GM18507 (cell line): ENCODE measurements around the gene GTPBP3.
"Not testable (repeated sequence)": the region's sequence is repeated elsewhere in the genome, so short reads cannot be mapped to it uniquely, and the experiment has no call there.

Experiments
- DNase-seq: peaks from one replicate; pipeline ENCODE4 v3.0.0; 2011; ENCODE audit warnings: low read depth; ENCODE audit not compliant: insufficient read length; ENCODE audit errors: extremely low spot score
- FAIRE-seq: peaks from 2 replicates; lab custom pipeline; 2011; peaks lifted over from hg19 to GRCh38; lab: Jason Lieb, UNC

GTPBP3 gene

GRCh38 chr19:17336872-17337674 lies at the start of gene GTPBP3:
GTPBP3 (plus strand) TSS chr19:17337553; CDS start chr19:17337612, 59 bp downstream.
- DNase-seq (peak; percentile 95), FAIRE-seq (peak; percentile 99)

- DNase-seq (peak; percentile 73), FAIRE-seq (peak; percentile 86)
Measured at GRCh38 chr19:17289489-17289888, 47.9 kb upstream of the GTPBP3 start.

- FAIRE-seq (peak; percentile 90), DNase-seq (peak; percentile 92)
Measured at GRCh38 chr19:17292301-17293074, 44.9 kb upstream of the GTPBP3 start.

GRCh38 chr19:17293605-17294004 lies 43.7 kb upstream of the GTPBP3 start:
- no peak for FAIRE-seq
- no peak for DNase-seq

GRCh38 chr19:17294051-17294891 lies 43.1 kb upstream of the GTPBP3 start:
- DNase-seq (no peak), FAIRE-seq (peak; percentile 73)

GRCh38 chr19:17295551-17295950 lies 41.8 kb upstream of the GTPBP3 start:
- not testable (repeated sequence) for DNase-seq, FAIRE-seq

- DNase-seq (no peak), FAIRE-seq (no peak)
Measured at GRCh38 chr19:17296273-17296672, 41.1 kb upstream of the GTPBP3 start.

- FAIRE-seq (no peak), DNase-seq (no peak)
Measured at GRCh38 chr19:17296976-17297375, 40.4 kb upstream of the GTPBP3 start.

- no peak for FAIRE-seq
- no peak for DNase-seq
Measured at GRCh38 chr19:17300992-17301619, 36.2 kb upstream of the GTPBP3 start.

GRCh38 chr19:17302391-17303166 lies 34.8 kb upstream of the GTPBP3 start:
- no peak for FAIRE-seq
- DNase-seq = no peak

GRCh38 chr19:17303167-17303939 lies 34.0 kb upstream of the GTPBP3 start, which contains the start of gene ABHD8:
ABHD8 (minus strand) TSS chr19:17303425; CDS start chr19:17301616, 1,809 bp downstream.
- peak; percentile 95 for FAIRE-seq

GRCh38 chr19:17303940-17304267 lies 33.4 kb upstream of the GTPBP3 start:
- FAIRE-seq (no peak), DNase-seq (no peak)

More at GRCh38 chr19:17303167-17303939, 34.0 kb upstream of the GTPBP3 start, which contains the start of gene ABHD8:
- DNase-seq = peak; percentile 76

GRCh38 chr19:17304386-17305215 lies 32.8 kb upstream of the GTPBP3 start:
- no peak for DNase-seq
- no peak for FAIRE-seq

GRCh38 chr19:17305216-17305516 lies 32.2 kb upstream of the GTPBP3 start:
- no peak for DNase-seq
- no peak for FAIRE-seq

- FAIRE-seq = peak; percentile 98
- peak; percentile 78 for DNase-seq
Measured at GRCh38 chr19:17305517-17306284, 31.7 kb upstream of the GTPBP3 start, which contains the start of gene MRPL34. MRPL34 (plus strand) TSS chr19:17305872; CDS start chr19:17305893, 21 bp downstream.

GRCh38 chr19:17306285-17306714 lies 31.1 kb upstream of the GTPBP3 start:
- FAIRE-seq (no peak), DNase-seq (no peak)
